Measurements from ENCODE around the gene FCRL1. TPM values are rescaled to one million over a fixed set of nuclear protein-coding genes. Genes with fewer than 3 reads are reported as not detected.

FCRL1 gene
- total and polyA plus RNA-seq, 3 donors from 2014 or later, result 0.37 to 0.80 TPM; not detected in 1

DNA sequence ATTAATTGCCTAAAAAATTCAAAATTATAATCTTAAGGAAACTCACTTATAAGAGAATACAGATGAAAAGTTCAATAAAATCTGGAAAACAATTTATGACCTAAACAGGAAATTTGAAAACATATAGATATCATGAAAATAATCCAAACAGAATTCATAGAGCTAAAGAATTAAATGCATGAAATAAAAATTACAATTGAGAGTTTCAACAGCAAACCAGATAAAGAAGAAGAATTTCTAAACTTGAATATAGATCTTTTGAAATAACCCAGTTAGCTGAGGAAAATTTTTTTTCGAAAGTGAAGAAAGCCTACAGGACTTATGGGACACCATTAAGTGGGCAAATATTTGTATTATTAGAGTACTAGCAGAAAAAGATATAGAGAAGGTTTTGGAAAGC, 6.7 kb downstream of the FCRL1 start:
- no peak for DNase-seq
- 79 to 83% methylated on average over 1 of the region's 1 CpG for WGBS, 2 donors
- no peak overlapping the region for H3K4me3 ChIP-seq
- H3K27ac ChIP-seq, result no peak overlapping the region
- H3K27me3 ChIP-seq, result no peaks in the 10 kb centered on the region
- intact Hi-C loops (cut with DNase I; ENCODE audit: low total_unique reads), result no loop called here
- TF ChIP-seq, protein P1, sequence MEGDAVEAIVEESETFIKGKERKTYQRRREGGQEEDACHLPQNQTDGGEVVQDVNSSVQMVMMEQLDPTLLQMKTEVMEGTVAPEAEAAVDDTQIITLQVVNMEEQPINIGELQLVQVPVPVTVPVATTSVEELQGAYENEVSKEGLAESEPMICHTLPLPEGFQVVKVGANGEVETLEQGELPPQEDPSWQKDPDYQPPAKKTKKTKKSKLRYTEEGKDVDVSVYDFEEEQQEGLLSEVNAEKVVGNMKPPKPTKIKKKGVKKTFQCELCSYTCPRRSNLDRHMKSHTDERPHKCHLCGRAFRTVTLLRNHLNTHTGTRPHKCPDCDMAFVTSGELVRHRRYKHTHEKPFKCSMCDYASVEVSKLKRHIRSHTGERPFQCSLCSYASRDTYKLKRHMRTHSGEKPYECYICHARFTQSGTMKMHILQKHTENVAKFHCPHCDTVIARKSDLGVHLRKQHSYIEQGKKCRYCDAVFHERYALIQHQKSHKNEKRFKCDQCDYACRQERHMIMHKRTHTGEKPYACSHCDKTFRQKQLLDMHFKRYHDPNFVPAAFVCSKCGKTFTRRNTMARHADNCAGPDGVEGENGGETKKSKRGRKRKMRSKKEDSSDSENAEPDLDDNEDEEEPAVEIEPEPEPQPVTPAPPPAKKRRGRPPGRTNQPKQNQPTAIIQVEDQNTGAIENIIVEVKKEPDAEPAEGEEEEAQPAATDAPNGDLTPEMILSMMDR (IDR thresholded peaks at IDR 0.05), result no peak
- no peak for TF ChIP-seq POLR2A (IDR thresholded peaks at IDR 0.05)
- H3K36me3 ChIP-seq (ENCODE audit: low read depth, missing control alignments), result no peaks in the 10 kb centered on the region
- H3K9me3 ChIP-seq, result no peaks in the 10 kb centered on the region
- H3K4me1 ChIP-seq, result no peaks in the 10 kb centered on the region

DNA sequence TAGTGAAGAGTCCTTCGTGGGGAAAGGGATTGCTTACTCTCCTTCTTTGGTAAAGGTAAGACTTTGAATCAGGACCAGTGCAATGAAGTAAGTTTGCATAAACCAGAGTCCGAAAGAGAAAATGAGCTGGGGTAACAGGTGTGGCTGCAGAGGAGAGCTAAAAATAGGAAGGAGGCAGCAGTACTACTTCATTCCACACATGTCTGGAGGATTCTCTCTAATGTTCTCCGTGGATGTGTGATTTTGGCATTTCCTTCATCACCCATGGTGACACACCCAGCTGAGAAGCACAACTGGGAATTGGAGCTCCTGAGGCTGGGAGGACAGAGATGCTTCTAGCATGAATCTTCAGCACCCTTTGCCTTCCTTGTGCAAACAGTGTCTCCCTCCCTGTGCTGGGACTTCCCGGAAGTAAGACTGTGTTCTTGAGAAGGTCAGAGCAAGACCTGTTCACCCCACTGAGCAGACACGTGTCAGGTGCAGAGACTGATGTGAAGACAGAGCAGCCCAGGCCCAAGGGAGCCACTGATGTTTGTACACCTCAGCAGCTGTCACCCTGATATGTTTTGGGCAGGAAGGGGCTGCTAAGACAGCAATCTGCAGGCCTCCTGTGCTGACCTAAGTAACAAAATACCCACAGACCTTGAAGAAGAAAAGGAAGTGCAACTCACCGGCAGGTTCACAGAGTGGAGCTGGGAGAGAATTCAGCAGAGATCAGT, 13.3 kb downstream of the FCRL1 start:
- Histone ChIP-seq H3K36me3 (ENCODE audit: low read depth, missing control alignments) (no peaks in the 10 kb centered on the region), H3K4me1 (no peaks in the 10 kb centered on the region), H3K27me3 (no peaks in the 10 kb centered on the region), H3K4me3 (no peak overlapping the region), H3K9me3 (no peaks in the 10 kb centered on the region), H3K27ac (no peak overlapping the region)
- WGBS, 2 donors, result 72 to 75% methylated on average over 6 of the region's 6 CpGs
- no peak for DNase-seq
- TF ChIP-seq, protein P1 (IDR thresholded peaks at IDR 0.05), result no peak
- no peak for TF ChIP-seq POLR2A (IDR thresholded peaks at IDR 0.05)
- intact Hi-C loops (cut with DNase I; ENCODE audit: low total_unique reads), result no loop called here

DNA sequence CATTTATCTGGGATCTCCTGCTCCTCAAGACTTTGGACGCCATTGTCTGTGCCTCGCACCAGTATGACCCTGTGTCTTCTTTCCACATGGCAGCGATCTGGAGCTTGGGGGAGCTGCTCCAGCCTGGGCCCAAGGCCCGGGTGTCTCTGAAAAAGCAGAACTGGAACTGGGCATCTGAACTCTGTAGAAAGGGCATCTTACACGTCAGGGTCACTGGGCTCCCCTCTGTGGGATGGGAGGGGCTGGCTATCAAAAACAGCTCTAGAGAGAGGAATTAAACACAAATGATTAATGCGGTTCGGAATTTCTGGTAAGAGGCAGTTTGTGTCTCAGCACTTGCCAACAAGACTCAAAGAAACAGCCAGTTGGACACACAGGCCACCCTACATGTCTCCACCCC, 16.1 kb downstream of the FCRL1 start:
- no peaks in the 10 kb centered on the region for H3K36me3 ChIP-seq (ENCODE audit: low read depth, missing control alignments)

DNA sequence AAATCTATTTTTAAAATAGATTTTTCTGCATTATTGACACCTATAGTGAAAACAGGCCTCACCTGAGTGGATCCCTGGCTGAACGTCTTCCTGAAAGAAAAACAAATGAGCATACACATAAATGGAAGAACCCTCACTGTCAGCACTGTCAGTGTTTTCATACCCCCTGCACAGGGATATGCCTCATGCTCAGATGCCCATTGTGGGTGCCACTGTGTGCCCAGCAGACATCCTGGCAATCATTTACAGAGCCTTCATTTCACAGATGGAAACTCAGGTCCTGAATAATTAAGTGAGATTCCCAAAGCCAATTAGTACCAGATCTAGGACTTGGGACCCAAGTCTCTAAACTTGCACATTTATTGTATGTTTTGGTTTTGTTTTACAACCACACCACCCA, 19.9 kb downstream of the FCRL1 start:
- H3K4me3 ChIP-seq, result no peak overlapping the region
- TF ChIP-seq, protein P1 (IDR thresholded peaks at IDR 0.05), result no peak
- TF ChIP-seq POLR2A (IDR thresholded peaks at IDR 0.05), result no peak
- intact Hi-C loops (cut with DNase I; ENCODE audit: low total_unique reads), result no loop called here
- no peaks in the 10 kb centered on the region for H3K36me3 ChIP-seq (ENCODE audit: low read depth, missing control alignments)
- no peaks in the 10 kb centered on the region for H3K4me1 ChIP-seq
- H3K27ac ChIP-seq, result no peak overlapping the region
- H3K27me3 ChIP-seq, result no peaks in the 10 kb centered on the region
- WGBS, 2 donors, result 65 to 82% methylated on average over 1 of the region's 1 CpG
- DNase-seq, result no peak
- H3K9me3 ChIP-seq, result no peaks in the 10 kb centered on the region

More for the DNA sequence above, 16.1 kb downstream of the FCRL1 start:
- no peak for TF ChIP-seq POLR2A (IDR thresholded peaks at IDR 0.05)
- TF ChIP-seq, protein P1 (IDR thresholded peaks at IDR 0.05), result no peak
- Histone ChIP-seq H3K27me3 (no peaks in the 10 kb centered on the region), H3K4me3 (no peak overlapping the region), H3K4me1 (no peaks in the 10 kb centered on the region), H3K9me3 (no peaks in the 10 kb centered on the region), H3K27ac (no peak overlapping the region)
- intact Hi-C loops (cut with DNase I; ENCODE audit: low total_unique reads), result no loop called here
- no peak for DNase-seq
- 78 to 94% methylated on average over 7 of the region's 7 CpGs for WGBS, 2 donors

DNA sequence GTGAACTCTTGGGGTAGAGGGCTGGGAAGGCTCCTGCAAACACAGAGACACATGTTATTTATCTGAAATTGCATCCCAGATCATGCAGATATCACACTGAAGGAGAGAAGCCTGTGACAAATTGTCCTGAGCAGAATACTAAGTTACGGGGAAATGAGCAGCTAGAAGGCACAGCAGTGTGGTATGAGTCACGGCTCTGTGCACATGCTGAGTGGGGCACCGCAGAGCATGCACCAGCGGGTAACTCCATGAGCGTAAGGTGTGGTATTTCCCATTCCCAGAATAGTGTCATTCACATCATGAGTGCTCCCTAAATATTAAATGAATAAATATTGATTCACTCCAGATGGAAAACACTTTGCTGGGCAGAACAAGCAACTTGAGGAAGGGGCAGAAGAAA, 21.7 kb downstream of the FCRL1 start:
- Histone ChIP-seq H3K36me3 (ENCODE audit: low read depth, missing control alignments) (no peaks in the 10 kb centered on the region), H3K4me3 (no peak overlapping the region), H3K27ac (no peak overlapping the region), H3K4me1 (no peaks in the 10 kb centered on the region), H3K9me3 (no peaks in the 10 kb centered on the region), H3K27me3 (no peaks in the 10 kb centered on the region)
- no peak for DNase-seq
- 92 to 98% methylated on average over 5 of the region's 5 CpGs for WGBS, 2 donors
- intact Hi-C loops (cut with DNase I; ENCODE audit: low total_unique reads), result no loop called here
- TF ChIP-seq POLR2A (IDR thresholded peaks at IDR 0.05), result no peak
- TF ChIP-seq, protein P1 (IDR thresholded peaks at IDR 0.05), result no peak

All from testis (tissue), 3 donors.